ENCODE measurements around the gene HUNK.
"Not testable (repeated sequence)": the region's sequence is repeated elsewhere in the genome, so short reads cannot be mapped to it uniquely, and the experiment has no call there.

The HUNK gene

DNA sequence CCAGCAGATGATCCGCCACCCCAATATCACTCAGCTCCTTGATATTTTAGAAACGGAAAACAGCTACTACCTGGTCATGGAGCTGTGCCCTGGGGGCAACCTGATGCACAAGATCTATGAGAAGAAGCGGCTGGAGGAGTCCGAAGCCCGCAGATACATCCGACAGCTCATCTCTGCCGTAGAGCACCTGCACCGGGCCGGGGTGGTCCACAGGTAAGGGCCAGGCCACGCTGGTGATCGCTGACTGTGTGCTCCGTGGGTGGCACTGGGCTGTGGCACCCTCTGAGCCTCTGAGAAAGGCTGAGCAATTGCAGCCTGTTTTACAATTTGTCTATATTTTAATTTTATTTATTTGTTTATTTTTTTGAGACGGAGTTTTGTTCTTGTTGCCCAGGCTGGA is 51.7 kb downstream of the HUNK start:
- DNase-seq: no peak

DNA sequence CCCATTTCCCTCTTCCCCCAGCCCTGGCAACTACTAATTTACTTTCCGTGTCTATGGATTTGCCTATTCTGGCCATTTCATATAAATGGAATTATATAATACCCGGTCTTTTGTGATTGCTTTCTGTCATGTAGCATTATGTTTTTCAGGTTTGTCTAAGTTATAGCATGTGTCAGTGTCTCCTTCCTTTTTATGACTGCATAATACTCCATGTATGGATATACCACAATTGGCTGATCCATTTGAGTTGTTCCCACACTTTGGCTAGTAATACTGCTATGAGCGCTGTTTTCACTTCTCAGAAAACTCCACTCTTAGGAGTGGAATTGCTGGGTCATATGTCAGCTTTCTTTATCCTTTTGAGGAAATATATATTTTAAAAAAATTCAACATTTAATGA is 53.7 kb downstream of the HUNK start:
- DNase-seq: no peak

- DNase-seq: no peak
Observed at GRCh38 chr21:31927689-31928353, 55.0 kb downstream of the HUNK start.

GRCh38 chr21:31928656-31929055 is 55.8 kb downstream of the HUNK start:
- DNase-seq: no peak

- no peak for DNase-seq
Observed at GRCh38 chr21:31929548-31929947, 56.7 kb downstream of the HUNK start.

- no peak for DNase-seq
Observed at GRCh38 chr21:31930001-31930400, 57.2 kb downstream of the HUNK start.

GRCh38 chr21:31931644-31932469 is 59.0 kb downstream of the HUNK start:
- DNase-seq: no peak

GRCh38 chr21:31932470-31932764 is 59.6 kb downstream of the HUNK start:
- DNase-seq: no peak

GRCh38 chr21:31937303-31937702 is 64.5 kb downstream of the HUNK start:
- no peak for DNase-seq

DNA sequence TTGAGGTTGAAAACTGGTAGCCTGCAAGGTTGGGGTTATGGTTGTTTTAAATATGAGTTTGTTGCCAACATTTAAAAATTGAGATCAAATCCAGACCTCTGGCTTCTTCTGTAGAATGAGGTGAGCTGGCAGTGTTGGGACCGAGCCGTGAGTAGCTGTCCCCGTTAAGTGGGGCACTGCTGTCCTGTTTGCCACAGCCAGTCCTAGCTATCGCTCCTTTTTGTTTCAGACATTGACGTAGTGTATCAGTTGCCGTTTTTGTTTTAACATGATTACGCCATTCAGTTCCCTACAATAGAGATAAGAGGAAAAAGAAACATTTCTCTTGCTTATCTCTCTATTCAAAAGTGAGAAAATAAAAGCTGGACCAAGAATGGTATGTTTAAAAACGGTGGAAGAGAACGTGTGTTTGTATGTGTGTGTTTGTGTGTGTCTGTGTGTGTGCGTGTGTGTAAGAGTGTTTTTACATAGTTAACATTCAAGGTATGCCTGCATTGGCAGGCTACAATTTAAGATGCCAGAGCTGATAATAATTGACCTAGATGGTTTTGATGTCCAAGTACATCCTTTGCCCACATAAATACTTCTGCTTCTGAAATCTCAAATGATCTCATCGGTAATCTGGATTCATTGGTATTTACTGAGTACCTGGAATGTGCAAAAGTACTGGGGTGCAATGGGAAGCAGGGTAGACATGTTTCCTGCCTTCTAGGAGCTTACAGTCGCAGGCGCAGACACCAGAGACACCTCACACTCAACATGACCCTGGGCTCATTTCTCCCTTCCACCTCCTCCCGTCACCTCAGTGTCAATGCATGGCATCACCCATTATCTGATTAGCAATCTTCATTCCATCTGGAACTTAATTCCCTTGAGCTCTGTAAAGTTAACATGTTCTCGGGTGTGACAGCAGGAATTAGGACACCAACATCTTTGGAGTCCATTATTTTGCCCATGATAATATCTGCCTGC is 65.8 kb downstream of the HUNK start:
- no peak for DNase-seq

DNA sequence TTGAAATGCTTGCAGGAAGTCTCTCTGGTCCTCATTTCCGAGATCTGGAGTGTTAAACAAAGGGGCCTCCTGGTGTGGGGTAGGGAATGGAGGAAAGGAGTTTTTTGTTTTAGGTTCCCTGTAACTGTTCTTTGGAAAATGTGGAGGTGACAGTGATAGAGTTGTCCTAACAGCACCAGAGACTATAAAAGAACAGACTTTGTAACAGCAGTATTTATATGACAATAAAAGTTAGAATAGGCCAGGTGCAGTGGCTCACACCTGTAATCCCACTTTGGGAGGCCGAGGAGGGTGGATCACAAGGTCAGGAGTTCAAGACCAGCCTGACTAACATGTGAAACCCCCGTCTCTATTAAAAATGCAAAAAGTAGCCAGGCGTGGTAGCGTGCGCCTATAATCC is 68.9 kb downstream of the HUNK start:
- DNase-seq: no peak

- DNase-seq: no peak
Observed at GRCh38 chr21:31943561-31943960, 70.7 kb downstream of the HUNK start.

GRCh38 chr21:31945141-31945540 is 72.3 kb downstream of the HUNK start:
- DNase-seq: no peak

- no peak for DNase-seq
Observed at GRCh38 chr21:31945546-31945945, 72.7 kb downstream of the HUNK start.

GRCh38 chr21:31946231-31946630 is 73.4 kb downstream of the HUNK start:
- no peak for DNase-seq

DNA sequence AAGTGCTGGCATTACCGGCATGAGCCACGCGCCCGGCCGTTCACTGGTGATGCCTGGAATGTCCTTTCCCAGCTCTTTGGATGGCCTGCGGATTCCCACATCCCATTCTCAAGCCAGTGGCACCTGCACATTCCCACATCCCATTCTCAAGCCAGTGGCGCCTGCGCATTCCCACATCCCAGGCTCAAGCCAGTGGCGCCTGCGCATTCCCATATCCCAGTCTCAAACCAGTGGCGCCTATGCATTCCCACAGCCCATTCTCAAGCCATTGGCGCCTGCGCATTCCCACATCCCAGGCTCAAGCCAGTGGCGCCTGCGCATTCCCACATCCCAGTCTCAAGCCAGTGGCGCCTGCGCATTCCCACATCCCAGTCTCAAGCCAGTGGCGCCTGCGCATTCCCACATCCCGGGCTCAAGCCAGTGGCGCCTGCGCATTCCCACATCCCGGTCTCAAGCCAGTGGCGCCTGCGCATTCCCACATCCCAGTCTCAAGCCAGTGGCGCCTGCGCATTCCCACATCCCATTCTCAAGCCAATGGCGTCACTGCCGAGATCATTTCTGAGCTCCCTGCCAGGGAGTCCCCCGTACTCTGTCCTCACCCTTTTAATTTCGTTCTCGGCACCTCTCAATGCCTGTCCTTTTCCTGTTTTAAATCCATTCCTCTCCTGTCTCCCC is 74.2 kb downstream of the HUNK start:
- not testable (repeated sequence) for DNase-seq

DNA sequence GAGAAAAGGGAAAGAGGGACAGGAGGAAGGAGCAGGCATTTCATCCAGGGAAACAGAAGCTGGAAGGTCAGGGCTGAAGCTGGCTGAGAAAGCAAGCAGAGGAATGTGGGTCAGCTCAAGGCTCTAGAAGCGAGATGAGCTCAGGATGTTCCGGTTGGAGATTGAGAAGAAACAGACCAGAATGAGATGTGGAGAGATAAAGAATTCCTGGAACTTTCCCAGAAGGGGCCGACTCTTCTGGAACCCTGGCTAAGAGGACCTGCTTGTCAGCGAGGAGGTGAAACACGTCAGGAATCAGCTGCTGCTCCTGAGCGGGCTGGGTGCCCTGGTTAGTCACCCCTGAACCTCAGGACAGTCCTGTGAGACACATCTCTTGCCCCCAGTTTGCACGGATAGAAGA is 75.9 kb downstream of the HUNK start:
- DNase-seq: no peak

DNA sequence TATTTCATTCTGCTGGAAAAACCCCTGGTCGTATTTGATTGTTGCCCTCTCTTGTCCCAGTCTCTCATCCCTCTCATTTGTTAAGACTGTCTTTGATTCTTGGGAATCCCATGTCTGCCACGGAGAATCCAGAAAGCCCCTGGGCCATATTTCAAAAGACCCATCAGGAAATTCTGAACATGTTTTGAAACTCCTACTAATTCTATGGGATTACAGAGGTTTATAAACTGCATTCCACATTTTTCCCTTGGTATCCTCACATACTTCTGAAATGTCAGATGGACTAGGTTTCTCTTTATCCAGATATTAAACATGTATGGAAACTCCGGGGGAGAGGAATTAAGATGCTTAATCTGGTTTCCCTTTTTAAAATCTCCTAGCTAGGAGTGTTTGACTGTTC is 80.0 kb downstream of the HUNK start:
- no peak for DNase-seq

DNA sequence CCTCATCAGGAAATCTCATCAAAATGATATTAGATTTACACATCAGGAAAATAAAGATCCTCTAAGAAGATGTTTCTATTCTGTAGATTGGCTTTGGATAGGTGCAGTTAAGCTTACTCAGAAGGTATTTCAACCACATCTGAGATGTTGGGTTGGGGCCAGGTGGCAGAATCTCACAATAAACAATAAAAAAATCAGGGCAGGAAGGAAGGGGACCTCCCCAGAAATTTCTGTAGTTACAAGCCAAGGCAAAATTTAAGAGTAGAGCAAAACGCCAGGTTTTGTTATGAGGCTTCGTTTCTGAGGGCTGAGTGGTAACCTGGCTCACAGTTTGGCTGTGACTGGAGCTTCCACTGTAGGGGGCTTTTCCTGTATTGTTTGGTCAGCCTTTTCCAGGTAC is 84.8 kb downstream of the HUNK start:
- DNase-seq: no peak

- DNase-seq: no peak
Observed at GRCh38 chr21:31959881-31960280, 87.1 kb downstream of the HUNK start.

DNA sequence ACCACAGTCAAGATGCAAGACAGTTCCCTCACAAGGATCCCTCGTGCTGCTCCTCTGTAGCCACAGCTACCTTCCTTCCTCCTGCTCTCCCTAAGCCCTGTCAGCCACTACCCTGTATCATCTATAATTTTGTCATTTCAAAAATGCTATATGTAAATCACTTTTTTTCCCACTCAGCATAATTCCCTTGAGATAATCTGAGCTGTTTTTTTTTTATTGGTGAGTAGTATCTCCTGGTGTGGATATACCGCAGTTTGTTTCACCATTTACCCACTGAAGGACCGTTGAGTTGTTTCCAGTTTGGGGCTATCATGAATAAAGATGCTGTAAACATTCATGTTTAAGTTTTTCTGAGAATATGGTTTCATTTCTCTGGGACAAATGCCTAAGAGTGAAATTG is 88.2 kb downstream of the HUNK start:
- DNase-seq: no peak

DNA sequence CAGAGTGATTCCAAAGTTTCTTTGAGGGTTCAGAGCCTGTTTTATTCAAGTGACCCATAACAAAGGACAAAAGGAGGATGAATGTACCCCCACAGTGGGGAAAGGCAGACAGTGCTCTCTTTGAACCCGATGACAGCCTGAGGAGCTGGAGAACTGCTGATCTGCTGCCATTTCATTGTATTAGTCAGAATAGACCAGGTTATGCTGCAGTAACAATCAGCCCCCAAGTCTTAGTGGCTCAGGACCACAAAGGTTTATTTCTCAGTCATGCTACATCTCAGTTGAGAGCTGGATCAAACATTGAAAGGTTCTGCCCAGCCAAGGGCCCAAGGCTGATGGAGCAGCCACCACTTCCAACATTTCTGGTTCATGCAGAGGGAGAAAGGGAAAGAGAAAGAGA is 88.9 kb downstream of the HUNK start:
- DNase-seq: no peak

- no peak for DNase-seq
Observed at GRCh38 chr21:31964692-31965091, 91.9 kb downstream of the HUNK start.
